GM18951 (cell line): ENCODE measurements around the gene PKD2.

Experiments used
- POLR2A ChIP-seq: IDR thresholded peaks from 4 replicates; pipeline ENCODE4 v1.6.1; 2011; ENCODE audit warnings: mild to moderate bottlenecking; ENCODE audit not compliant: insufficient read length, insufficient read depth; ENCODE audit errors: extremely low read depth
- in situ Hi-C: fragments of 300-500 bp; cut with MboI; formaldehyde crosslinking; loops from one replicate; pipeline ENCODE4 v1.12.0; 2022; ENCODE audit warnings: low sequenced_read_pairs, mixed read lengths, inconsistent platforms; ENCODE audit not compliant: unreplicated experiment

PKD2 gene

GRCh38 chr4:88075336-88075735, 67.9 kb downstream of the PKD2 start:
- no peak for TF ChIP-seq POLR2A
- in situ Hi-C loops: no loop called here

- TF ChIP-seq POLR2A: no peak
- in situ Hi-C loops: no loop called here
These were observed 70.6 kb downstream of the PKD2 start for GRCh38 chr4:88077911-88078524.

GRCh38 chr4:88078579-88078978, 71.1 kb downstream of the PKD2 start:
- TF ChIP-seq POLR2A: no peak
- in situ Hi-C loops: no loop called here

- in situ Hi-C loops: no loop called here
- no peak for TF ChIP-seq POLR2A
These were observed 73.2 kb downstream of the PKD2 start for GRCh38 chr4:88080626-88081025.

GRCh38 chr4:88087004-88087403, 79.6 kb downstream of the PKD2 start:
- in situ Hi-C loops: no loop called here
- no peak for TF ChIP-seq POLR2A

GRCh38 chr4:88090898-88091297, 83.5 kb downstream of the PKD2 start:
- TF ChIP-seq POLR2A: no peak
- in situ Hi-C loops: no loop called here

GRCh38 chr4:88091378-88091777, 83.9 kb downstream of the PKD2 start:
- no peak for TF ChIP-seq POLR2A
- in situ Hi-C loops: no loop called here

- in situ Hi-C loops: no loop called here
- TF ChIP-seq POLR2A: no peak
These were observed 86.4 kb downstream of the PKD2 start for GRCh38 chr4:88093874-88094273.

GRCh38 chr4:88097301-88097700, 89.9 kb downstream of the PKD2 start:
- no peak for TF ChIP-seq POLR2A
- in situ Hi-C loops: no loop called here

- in situ Hi-C loops: no loop called here
- no peak for TF ChIP-seq POLR2A
These were observed 90.3 kb downstream of the PKD2 start for GRCh38 chr4:88097781-88098180.

- in situ Hi-C loops: no loop called here
- no peak for TF ChIP-seq POLR2A
These were observed 91.7 kb downstream of the PKD2 start for GRCh38 chr4:88098993-88099752.

- TF ChIP-seq POLR2A: no peak
- in situ Hi-C loops: no loop called here
These were observed 93.7 kb downstream of the PKD2 start for GRCh38 chr4:88101165-88101564.

GRCh38 chr4:88102026-88102425, 94.6 kb downstream of the PKD2 start:
- TF ChIP-seq POLR2A: no peak
- in situ Hi-C loops: no loop called here

GRCh38 chr4:88104902-88105610, 97.6 kb downstream of the PKD2 start:
- in situ Hi-C loops: no loop called here
- no peak for TF ChIP-seq POLR2A

GRCh38 chr4:88106205-88106604, 98.8 kb downstream of the PKD2 start:
- TF ChIP-seq POLR2A: no peak
- in situ Hi-C loops: no loop called here
